Activated T-cell treated with anti-CD3 and anti-CD28 coated beads for 4 hours (primary cell): Measurements from ENCODE around the gene ERP29.
"Not testable (repeated sequence)": the region's sequence is repeated elsewhere in the genome, so short reads cannot be mapped to it uniquely, and the experiment has no call there.

Source experiments
- DNase-seq: peaks from one replicate; pipeline ENCODE4 v3.0.0-alpha.2; 2020

Gene ERP29

DNA sequence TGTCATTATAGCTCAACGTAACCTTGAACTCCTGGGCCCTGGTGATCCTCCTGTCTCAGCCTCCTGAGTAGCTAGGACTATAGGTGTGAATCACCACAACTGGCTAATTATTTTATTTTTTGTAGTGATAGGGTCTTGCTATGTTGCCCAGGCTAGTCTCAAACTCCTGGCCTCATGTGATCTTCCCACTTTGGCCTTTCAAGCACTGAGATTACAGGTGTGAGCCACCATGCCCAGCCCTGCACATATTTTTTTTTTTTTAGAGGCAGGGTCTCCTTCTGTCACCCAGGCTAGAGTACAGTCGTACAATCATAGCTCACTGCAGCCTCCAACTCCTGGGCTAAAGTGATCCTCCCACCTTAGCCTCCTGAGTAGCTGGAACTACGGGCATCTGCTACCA, 9.2 kb upstream of the ERP29 start:
- DNase-seq = no peak

DNA sequence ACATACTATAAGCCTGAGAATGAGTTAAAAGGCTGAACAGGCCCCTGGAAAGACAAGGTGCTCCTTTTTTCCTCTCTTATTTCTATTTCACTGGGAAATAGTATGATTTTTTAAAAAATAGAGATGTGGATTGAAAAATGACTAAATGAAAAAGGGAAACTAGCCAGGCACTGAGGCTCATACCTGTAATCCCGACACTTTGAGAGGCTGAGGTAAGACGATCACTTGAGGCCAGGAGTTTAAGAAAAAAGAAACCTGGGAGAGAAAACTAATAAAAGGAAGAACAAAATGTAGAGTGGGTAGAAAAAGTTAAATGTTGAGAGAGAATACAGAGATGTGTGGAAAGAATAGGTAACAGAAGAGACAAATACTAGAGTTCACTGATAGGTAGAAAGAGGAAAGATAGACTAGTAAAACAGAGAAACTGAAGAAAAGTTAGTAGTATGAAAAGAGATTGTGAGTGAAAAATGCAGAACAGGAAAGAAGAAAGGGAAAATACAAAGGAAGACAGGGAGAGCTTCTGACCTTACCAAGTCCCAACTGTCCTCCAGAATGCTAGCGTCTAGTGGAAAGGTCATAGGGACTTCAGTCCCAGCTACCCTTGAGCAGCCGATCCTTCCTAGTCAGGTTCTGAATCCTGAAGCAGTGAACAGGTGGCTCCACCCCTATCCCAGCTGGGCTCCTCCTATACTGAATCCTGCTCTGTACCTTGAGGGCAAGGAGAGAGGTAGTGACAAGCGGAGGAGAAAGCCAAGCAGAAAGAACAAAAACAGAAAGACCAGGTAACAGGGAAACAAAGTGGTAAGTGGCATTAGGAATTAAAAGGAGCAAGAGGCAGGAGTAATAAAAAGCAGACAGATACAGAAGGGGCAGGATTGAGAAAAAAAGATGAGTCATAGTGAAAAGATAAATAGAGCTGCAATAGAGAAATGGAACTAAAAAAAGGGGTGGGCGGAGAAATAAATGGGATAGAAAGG, 7.5 kb upstream of the ERP29 start:
- DNase-seq = no peak

DNA sequence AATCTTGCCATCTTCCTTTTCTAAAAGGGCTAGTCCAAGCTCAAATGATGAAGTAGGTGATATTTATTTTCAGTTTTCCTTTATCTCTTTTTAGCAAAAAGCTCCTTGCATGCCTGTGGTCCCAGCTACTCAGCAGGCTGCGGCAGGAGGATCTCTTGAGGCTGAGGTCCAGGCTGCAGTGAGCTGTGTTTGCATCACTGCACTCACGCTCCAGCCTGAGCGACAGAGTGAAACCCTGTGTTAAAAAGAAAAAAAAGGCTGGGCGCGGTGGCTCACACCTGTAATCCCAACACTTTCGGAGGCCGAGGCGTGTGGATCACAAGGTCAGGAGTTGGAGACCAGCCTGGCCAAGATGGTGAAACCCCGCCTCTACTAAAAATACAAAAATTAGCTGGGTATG, 5.3 kb upstream of the ERP29 start:
- no peak for DNase-seq

DNA sequence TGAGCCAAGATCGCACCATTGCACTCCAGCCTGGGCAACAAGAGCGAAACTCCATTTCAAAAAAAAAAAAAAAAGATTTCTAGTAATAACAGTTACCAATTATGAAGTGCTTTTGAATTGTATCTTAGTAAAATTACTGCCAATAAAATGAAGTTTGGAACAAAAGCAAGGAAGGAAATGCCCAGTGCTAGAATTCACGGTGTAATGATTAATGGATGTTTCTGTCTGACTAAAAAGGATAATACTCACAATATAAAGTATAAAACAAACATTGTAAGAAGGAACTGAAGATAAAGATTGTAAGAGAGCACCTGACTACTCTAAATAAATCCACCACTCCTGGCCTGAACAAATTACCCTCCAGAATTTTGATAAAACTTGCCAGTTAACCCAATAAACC, 4.3 kb upstream of the ERP29 start:
- no peak for DNase-seq

DNA sequence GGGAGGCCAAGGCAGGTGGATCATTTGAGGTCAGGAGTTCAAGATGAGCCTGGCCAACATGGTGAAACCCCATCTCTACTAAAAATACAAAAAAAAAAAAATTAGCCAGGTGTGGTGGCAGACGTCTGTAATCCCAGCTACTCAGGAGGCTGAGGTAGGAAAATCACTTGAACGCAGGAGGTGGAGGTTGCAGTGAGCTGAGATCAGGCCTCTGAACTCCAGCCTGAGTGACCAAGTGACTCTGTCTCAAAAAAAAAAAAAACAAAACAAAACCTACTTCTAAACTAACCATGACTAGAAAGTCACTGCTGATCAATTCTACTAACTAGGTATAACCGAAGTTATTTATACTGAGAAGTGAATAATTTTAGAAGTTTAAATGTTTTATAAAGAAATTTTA, 3.6 kb upstream of the ERP29 start:
- DNase-seq = not testable (repeated sequence)

DNA sequence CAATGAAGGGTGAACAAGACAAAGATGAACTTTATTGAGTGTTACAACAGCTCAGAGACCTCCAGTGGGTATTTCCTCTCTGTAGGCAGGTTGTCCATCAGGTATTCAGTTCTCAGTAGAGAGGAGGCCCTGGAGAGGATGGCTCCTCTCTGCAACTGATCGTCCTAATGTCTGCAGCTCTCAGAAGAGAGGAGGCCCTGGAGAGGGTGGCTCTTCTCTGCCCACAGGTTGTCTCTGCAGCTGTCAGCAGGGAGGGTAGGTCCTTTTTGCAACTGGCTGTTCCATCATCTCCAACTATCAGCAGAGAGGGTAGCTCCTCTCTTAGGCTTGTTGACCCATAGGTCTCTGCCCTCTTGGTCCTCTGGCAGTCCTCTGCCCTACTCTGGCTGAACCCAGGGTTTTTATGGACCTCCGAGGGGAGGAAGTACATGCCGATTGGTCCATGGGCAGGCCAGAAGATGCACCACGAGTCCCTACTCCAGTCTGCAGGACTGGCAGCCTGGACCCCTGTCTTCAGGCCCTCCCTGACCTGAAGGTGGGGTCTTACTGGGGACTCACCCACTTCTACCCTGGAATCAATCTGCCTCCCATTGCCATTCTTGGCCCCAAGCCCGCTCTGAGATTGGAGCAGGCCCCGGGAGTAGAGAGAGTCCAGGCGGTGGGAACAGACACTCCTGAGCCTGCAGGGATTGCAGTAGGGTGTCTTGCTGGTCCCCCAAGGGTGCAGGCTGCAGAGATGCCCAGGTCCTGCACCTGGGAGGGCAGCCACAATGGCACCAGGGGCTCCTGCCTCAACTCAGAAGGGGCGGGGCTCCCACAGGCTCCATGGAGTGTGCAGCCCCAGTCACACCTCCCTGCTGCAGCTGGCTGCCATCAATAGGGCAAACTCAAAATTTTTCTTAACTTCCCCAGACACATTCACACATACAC, 2.5 kb upstream of the ERP29 start:
- DNase-seq = no peak

DNA sequence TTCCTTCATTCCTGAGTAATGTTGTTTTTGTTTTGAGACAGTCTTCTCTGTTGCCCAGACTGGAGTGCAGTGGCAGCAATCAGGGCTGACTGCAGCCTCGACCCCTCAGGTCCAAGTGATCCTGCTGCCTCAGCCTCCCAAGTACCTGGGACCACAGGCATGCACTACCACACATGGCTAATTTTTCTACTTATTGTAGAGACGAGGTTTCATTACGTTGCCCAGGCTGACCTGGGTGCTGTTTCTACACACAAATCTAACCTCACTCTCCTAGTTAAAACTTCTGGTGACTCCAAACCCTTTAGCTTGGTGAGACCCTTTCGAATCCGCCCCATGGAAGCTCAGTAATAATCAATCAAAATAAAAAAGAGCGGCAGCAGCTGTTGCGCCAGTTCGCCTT, 1.5 kb upstream of the ERP29 start:
- no peak for DNase-seq

DNA sequence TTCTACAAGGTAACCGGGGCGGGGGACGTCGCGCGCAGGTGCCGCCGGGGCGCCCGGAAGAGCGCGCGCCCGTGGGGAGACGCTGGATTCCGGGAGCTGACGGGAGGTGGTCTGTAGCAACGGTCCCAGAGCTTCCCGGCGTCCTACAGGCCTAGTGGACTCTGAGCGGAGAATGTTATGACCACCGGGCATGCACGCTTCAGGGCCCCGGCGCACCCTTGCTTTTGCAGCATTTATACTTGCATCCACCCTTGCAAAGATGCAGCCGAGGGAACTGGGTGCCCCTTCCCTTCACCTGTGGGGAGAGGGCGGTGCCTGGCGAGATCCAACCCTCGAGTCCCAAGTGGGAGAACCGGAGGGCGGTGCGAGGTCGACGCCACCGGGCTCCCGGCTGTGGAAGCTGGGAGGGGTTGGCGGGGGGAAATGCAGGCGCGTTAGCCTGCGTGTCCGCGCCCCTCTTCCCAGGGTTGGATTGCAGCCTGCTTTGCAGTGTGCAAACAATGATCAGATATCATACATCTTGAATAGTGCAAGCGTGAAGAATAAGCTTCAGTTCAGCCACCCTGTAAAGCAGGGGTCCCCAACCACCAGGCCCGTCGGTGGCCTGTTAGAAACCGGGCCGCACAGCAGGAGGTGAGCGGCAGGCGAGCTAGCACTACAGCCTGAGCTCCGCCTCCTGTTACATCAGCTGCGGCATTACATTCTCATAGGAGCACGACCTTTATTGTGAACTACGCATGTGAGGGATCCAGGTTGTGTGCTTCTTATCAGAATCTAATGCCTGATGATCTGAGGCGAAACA, 576 bp downstream of the ERP29 start:
- DNase-seq = peak; percentile 60

DNA sequence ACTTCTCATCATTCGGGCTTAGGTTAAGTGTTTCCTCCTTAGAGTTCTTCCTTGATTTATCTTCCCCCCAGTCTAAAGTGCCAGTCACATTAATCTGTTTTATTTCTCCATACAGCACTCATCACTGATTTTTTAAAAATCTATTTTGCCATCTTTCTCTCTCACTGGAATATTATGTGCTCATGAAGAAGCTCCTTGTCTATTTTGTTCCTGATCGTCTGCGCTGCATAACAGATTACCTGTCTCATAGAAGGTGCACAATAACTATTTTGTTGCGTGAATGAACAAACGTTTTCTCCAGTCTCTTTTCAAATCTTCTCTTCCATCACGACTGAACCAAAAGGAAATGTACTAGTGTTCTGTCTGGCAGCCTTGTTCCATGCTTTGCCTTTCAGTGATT, 2.7 kb downstream of the ERP29 start:
- DNase-seq = no peak

DNA sequence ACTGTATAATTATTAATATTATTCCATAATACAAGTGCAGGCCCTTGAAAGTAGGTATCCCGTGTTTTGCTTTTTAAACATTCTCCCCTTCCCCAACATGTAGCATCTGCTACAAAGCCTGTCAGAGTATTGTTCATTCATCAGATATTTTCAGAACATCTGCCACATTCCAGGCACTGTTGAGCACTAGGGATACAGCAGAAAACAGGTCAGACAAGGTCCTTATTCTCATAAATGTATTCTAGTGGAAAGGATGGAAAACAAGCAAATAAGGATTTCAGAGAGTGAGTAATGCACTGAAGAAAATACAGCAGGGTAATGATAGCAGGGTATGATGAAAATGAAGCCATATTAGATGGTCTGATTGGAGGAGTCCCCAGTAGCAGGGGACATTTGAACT, 3.8 kb downstream of the ERP29 start:
- DNase-seq = no peak

DNA sequence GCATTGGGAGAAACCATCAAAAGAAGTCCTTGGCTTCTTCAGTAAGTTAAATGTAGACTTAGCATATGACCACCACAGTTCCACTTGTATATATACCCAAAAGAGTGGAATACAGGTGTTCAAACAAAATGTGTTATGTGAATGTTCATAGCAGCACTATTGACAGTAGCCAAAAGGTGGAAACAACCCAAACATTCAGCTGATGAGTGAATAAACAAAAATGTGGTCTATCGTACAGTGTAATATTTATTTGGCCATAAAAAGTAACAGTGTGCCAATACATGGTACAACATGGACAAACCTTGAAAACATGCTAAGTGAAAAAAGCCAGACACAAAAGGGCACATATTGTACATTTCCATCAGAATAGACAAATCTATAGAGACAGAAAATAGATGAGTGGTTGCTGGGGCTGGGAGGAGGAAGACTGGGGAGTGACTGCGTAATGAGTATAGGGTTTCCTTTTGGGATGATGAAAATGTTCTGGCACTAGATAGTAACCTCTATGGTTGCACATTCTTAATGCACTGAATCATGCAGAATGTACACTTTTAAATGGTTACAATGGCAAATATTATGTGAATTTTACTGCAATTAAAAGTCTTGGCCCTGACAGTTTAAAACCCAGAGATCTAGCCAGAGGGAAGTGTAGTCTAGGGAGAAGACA, 5.5 kb downstream of the ERP29 start:
- no peak for DNase-seq

DNA sequence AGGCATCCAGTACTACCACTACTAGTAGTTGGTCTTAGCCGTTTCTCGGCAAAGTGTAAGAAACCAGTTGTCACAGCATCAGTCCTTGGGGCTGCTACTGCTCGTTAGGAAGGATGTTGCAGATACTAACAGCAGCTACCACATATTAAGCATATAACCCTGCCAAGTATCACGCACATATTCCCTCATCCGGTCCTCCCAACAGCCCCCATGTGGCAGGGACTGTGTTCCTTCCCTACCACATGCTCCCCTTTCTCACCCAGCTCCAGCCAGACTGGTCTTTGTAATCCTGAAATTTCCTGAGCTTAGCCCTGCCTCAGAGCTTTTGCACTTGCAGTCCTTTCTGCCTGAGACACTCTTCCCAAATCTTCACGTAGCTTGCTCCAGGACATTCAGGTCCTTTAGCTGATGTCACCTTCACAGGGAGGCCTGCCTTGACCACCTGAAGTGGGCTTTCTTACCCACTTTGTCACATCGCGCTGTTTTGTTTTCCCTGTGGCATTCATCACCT, 7.8 kb downstream of the ERP29 start:
- no peak for DNase-seq

DNA sequence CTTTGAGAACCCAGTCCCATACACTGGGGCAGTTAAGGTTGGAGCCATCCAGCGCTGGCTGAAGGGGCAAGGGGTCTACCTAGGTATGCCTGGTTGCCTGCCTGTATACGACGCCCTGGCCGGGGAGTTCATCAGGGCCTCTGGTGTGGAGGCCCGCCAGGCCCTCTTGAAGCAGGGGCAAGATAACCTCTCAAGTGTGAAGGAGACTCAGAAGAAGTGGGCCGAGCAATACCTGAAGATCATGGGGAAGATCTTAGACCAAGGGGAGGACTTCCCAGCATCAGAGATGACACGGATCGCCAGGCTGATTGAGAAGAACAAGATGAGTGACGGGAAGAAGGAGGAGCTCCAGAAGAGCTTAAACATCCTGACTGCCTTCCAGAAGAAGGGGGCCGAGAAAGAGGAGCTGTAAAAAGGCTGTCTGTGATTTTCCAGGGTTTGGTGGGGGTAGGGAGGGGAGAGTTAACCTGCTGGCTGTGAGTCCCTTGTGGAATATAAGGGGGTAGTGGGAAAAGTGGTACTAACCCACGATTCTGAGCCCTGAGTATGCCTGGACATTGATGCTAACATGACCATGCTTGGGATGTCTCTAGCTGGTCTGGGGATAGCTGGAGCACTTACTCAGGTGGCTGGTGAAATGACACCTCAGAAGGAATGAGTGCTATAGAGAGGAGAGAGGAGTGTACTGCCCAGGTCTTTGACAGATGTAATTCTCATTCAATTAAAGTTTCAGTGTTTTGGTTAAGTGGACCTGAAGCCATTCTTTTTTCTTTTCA, 9.2 kb downstream of the ERP29 start:
- no peak for DNase-seq

DNA sequence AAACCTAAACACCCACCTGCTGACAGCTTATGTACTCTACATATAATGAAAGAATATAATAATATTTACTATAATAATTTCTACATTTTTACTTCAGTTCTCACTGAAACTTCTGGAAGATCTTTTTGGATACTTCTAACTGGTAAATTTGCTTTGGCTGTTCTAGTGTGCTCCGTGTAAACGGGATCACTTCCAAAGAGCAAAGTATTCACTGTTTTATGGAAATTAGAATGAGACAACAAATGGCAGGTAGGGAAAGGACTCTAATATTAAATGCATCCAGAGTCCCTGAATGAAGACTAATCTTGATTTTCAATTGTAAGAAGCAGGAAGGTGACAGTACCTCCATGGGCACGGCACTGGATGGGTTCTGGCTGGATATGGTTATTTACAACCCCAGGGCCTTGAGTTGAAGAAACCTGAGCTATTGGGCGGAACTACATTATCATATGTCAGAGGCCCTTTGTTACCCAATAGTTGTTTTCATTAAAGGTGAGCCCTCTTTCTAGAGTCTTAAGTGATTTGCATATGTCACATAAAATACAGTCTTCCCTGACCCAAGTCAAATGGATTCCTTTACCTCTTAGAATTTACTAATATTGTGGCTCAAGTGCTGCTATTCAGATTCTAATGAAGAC, 10.7 kb downstream of the ERP29 start:
- no peak for DNase-seq

DNA sequence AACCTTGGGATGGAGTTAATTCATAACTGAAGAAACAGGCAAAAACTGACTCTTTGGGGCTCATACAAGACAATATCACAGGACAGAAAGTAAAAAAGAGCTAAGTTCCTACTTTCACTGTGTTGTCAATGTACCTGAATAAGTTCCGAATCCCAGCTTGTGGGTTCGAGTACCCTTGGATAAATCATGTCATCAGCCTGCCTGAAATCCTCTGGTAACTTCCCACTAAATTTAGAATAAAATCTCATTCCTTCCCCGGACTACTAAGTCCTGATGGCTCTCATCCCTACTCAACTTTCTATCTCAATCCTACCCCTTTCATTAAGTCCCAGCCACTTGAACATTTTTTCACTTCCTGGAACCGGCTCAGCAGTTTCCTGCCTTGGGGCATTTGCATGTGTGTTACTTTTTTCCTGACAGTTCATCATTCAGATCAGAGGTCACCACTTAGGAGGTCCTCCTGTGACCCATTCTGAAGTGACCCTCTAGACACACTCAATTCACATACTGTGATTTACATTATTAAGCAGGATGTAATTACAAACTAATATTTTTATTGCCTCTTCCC, 12.7 kb downstream of the ERP29 start:
- DNase-seq = no peak

DNA sequence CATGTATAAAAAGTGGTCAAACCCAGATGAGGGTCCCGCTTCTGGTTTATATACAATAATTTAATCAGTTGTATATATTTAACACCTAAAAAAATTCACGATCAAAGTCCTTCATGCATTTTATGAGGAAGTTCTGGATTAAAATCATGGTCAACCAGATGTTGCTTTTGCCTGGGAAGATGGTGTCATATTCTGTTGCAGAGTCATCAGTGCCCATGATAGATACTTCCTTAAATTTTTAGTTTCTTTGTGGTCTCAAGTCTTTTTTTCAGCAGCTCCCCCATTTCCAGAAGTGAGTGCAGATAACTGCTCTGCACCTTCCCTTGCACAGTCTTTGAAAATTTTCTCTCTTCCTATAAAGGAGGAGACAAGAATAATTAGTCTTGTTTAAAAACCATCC, 16.1 kb downstream of the ERP29 start:
- no peak for DNase-seq

DNA sequence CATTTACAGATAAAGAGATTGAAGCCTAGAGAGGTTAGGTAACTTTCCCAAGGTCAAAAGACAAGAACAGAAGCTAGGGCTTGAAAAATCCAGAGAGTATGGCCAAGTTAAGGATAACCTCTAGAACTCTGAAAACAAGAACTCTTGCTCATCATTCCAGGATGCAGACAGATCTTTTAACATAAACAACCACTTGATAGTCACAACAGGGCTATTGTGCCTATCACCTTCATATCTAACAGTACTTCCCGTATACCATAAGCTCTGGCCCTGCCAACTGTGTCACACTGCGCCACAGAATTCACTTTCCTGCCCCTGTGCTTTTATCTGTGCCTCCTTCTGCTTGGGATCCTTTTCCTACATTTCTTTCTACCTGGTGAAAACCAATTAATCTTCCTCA, 18.2 kb downstream of the ERP29 start:
- DNase-seq = no peak

DNA sequence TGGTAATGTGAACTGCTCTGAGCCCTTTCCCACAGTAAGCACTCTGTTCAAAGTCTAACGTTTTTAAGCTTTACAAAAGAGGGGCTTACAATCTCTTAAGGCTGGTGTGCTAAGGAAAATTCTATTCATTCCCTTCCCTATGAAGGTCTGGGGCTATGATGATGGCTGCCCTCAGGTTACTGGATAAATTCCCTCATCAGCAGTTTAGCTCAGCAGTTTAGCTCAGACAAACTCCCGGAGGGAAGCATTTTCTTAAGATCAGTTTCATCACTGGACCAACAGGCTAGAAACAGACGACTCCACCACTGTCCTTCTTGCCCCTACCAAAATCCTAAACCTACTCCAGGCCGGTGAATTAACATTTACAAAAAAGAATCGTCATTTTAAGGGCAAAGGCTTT, 19.1 kb downstream of the ERP29 start:
- DNase-seq = no peak

DNA sequence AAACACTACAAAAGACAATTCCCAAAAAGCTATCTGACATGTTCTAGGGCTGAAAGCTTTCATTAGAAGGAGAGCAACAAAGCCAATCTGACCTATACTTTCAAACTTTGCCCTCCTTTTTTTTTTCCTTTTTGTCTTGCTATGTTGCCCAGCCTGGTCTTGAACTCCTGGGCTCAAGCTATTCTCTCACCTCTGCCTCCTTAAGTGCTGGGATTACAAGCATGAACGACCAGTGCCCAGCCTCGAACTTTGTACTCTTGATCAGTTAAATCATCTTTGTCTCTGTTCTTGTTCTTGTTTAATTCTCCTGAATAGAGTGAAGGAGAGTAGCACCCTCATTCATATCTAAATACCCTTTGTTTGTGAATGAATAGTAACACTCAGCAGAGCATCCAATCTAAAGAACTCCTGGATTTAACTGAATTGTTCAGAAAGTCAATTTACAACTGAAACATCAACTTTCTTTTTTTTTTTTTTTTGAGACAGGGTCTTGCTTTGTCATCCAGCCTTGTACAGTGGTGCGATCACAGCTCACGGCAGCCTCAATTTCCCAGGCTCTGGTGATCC, 22.1 kb downstream of the ERP29 start:
- DNase-seq = no peak

DNA sequence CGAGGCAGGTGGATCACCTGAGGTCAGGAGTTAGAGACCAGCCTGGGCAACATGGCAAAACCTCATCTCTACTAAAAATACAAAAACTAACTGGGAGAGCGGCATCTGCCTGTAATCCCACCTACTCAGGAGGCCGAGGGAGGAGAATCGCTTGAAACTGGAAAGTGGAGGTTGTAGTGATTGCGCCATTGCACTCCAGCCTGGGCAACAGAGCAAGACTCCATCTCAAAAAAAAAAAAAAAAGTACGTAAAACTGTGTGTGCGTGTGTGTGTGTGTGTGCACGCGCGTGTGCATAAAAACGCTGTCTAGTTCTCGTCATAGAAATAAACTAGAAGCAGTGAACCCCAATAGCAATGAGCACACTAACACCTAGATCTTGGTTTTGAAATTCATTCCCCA, 23.4 kb downstream of the ERP29 start:
- not testable (repeated sequence) for DNase-seq
